K562 (cell line): ENCODE measurements around the gene MRPL4. TPM values are rescaled to one million over a fixed set of nuclear protein-coding genes. Genes with fewer than 3 reads are reported as not detected.
A peak's percentile ranks its signal among the peaks of the same experiment; 100 is the strongest.

Experiments
- BMI1 ChIP-seq: fragments of 150-350 bp; IDR thresholded peaks from 2 replicates; pipeline ENCODE4 v1.6.1; 2014; ENCODE audit warnings: low read length
- FUS ChIP-seq: fragments of 200-400 bp; formaldehyde crosslinking; optimal IDR thresholded peaks from 2 replicates; pipeline ENCODE3; 2017; ENCODE audit warnings: low read depth, low read length
- GABPB1 ChIP-seq: sonication (generic); formaldehyde crosslinking; IDR thresholded peaks from 2 replicates; pipeline ENCODE4 v1.8.0; 2022; ENCODE audit warnings: mild to moderate bottlenecking, missing genetic modification reagents
- HDAC1 ChIP-seq, 2 experiments: fragments of 450-650 bp; IDR thresholded peaks; 2 replicates each; pipeline ENCODE4 v1.6.1; 2016 to 2017; ENCODE audit warnings: inconsistent platforms in 1 of 2, mild to moderate bottlenecking in 1 of 2, moderate library complexity in 1 of 2
- HNRNPK ChIP-seq: fragments of 200-400 bp; formaldehyde crosslinking; IDR thresholded peaks from one replicate; pipeline ENCODE4 v1.6.1; 2018; ENCODE audit warnings: mild to moderate bottlenecking, low read depth, low read length; ENCODE audit not compliant: poor library complexity, severe bottlenecking
- HNRNPL ChIP-seq: fragments of 200-400 bp; formaldehyde crosslinking; IDR thresholded peaks from 2 replicates; pipeline ENCODE4 v1.6.1; 2017; ENCODE audit warnings: low read depth, mild to moderate bottlenecking, low read length
- KAT8 ChIP-seq: fragments of 450-650 bp; IDR thresholded peaks from 2 replicates; pipeline ENCODE4 v1.6.1; 2016; ENCODE audit warnings: low read depth, mild to moderate bottlenecking
- NCOA6 ChIP-seq: fragments of 450-650 bp; IDR thresholded peaks from 2 replicates; pipeline ENCODE4 v1.6.1; 2017; ENCODE audit warnings: mild to moderate bottlenecking
- RBM25 ChIP-seq: fragments of 200-400 bp; formaldehyde crosslinking; IDR thresholded peaks from 2 replicates; pipeline ENCODE4 v1.6.1; 2018; ENCODE audit warnings: low read length, low read depth, moderate library complexity; ENCODE audit not compliant: severe bottlenecking
- TARDBP ChIP-seq: fragments of 450-650 bp; IDR thresholded peaks from 2 replicates; pipeline ENCODE4 v1.6.1; 2016
- ZBED1 ChIP-seq: IDR thresholded peaks from 2 replicates; pipeline ENCODE4 v1.6.1; 2014
- ZBTB9 ChIP-seq: fragments of 450-650 bp; formaldehyde crosslinking; IDR thresholded peaks from 2 replicates; pipeline ENCODE4 v1.4.0; 2020; ENCODE audit warnings: mild to moderate bottlenecking, moderate library complexity
- ZHX1 ChIP-seq: fragments of 150-350 bp; conservative IDR thresholded peaks from 2 replicates; pipeline ENCODE4 v1.6.1; 2014; ENCODE audit warnings: low read length
- ZKSCAN3 ChIP-seq: fragments of 250-450 bp; sonication (Bioruptor Pico); IDR thresholded peaks from 2 replicates; pipeline ENCODE4 v1.4.0; 2020
- ZNF76 ChIP-seq: fragments of 250-450 bp; sonication (Bioruptor Pico); IDR thresholded peaks from 2 replicates; pipeline ENCODE4 v1.4.0; 2020; ENCODE audit warnings: mild to moderate bottlenecking, moderate library complexity, borderline replicate concordance
- polyA plus RNA-seq, 8 experiments: library from polyadenylated mRNA; depleted of rRNA in 4 of 8; stranded (reverse) in 5 of 8; unstranded in 3 of 8; fragments of >200 nt; fragmentation: Nextera tagmentation in 2 of 8; fragmentation: Illumina TruSeq in 1 of 8; extraction: Ambion mirVana in 2 of 8; extraction: Trizol in 1 of 8; gene quantifications; 2 replicates each; pipeline versions ENCODE4 v1.2.1 to v1.2.3, GENCODE V29; 2011 to 2014; ENCODE audit warnings: inconsistent platforms in 1 of 8, missing spikeins in 1 of 8
- total RNA-seq, 7 experiments: library from RNA; depleted of rRNA in 6 of 7; stranded (reverse); fragments of >200 nt in 6 of 7; fragmentation: Illumina TruSeq in 2 of 7; extraction: Trizol in 2 of 7; gene quantifications; 2 replicates each; pipeline versions ENCODE4 v1.2.1 to v1.2.3, GENCODE V29; 2011 to 2021; ENCODE audit warnings: low replicate concordance in 1 of 7
- TF ChIP-seq, protein P1 (sequence below): sonication (generic); formaldehyde crosslinking; IDR thresholded peaks from 2 replicates; pipeline ENCODE4 v1.8.0; 2023; ENCODE audit warnings: missing genetic modification reagents, mild to moderate bottlenecking, borderline replicate concordance
- TF ChIP-seq, protein P2 (sequence below): fragments of 450-650 bp; formaldehyde crosslinking; IDR thresholded peaks from 2 replicates; pipeline ENCODE4 v1.4.0; 2022; ENCODE audit warnings: missing genetic modification characterization

The MRPL4 gene
- total and polyA plus RNA-seq, 9 of the 15 experiments (the other 6 are each of a cell fraction or from before 2014, with no cell fraction given) = 1.4 to 239 (median 64.9) TPM

- TF ChIP-seq ZBTB9 (peak; percentile 76; the same call in 1 of the 2 replicates), FUS (no peak), NCOA6 (peak; percentile 82), HDAC1 (IDR thresholded peaks at IDR 0.05) (peak in 1 of 2 experiments; percentile 5; a peak in 1 of 4 replicates), HNRNPL (no peak), ZHX1 (no peak), ZKSCAN3 (CRISPR knock-in tag) (no peak), BMI1 (no peak), ZBED1 (peak; percentile 31; the same call in 1 of the 2 replicates), GABPB1 (CRISPR knock-in tag) (no peak; the same call in 1 of the 2 replicates), KAT8 (no peak), HNRNPK (no peak), RBM25 (no peak), ZNF76 (no peak), TARDBP (0 out of 2 replicates have a peak, but pooled peaks have one; percentile 67)
- TF ChIP-seq, protein P1, sequence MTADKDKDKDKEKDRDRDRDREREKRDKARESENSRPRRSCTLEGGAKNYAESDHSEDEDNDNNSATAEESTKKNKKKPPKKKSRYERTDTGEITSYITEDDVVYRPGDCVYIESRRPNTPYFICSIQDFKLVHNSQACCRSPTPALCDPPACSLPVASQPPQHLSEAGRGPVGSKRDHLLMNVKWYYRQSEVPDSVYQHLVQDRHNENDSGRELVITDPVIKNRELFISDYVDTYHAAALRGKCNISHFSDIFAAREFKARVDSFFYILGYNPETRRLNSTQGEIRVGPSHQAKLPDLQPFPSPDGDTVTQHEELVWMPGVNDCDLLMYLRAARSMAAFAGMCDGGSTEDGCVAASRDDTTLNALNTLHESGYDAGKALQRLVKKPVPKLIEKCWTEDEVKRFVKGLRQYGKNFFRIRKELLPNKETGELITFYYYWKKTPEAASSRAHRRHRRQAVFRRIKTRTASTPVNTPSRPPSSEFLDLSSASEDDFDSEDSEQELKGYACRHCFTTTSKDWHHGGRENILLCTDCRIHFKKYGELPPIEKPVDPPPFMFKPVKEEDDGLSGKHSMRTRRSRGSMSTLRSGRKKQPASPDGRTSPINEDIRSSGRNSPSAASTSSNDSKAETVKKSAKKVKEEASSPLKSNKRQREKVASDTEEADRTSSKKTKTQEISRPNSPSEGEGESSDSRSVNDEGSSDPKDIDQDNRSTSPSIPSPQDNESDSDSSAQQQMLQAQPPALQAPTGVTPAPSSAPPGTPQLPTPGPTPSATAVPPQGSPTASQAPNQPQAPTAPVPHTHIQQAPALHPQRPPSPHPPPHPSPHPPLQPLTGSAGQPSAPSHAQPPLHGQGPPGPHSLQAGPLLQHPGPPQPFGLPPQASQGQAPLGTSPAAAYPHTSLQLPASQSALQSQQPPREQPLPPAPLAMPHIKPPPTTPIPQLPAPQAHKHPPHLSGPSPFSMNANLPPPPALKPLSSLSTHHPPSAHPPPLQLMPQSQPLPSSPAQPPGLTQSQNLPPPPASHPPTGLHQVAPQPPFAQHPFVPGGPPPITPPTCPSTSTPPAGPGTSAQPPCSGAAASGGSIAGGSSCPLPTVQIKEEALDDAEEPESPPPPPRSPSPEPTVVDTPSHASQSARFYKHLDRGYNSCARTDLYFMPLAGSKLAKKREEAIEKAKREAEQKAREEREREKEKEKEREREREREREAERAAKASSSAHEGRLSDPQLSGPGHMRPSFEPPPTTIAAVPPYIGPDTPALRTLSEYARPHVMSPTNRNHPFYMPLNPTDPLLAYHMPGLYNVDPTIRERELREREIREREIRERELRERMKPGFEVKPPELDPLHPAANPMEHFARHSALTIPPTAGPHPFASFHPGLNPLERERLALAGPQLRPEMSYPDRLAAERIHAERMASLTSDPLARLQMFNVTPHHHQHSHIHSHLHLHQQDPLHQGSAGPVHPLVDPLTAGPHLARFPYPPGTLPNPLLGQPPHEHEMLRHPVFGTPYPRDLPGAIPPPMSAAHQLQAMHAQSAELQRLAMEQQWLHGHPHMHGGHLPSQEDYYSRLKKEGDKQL (CRISPR knock-in tag) = no peak
- TF ChIP-seq, protein P2, sequence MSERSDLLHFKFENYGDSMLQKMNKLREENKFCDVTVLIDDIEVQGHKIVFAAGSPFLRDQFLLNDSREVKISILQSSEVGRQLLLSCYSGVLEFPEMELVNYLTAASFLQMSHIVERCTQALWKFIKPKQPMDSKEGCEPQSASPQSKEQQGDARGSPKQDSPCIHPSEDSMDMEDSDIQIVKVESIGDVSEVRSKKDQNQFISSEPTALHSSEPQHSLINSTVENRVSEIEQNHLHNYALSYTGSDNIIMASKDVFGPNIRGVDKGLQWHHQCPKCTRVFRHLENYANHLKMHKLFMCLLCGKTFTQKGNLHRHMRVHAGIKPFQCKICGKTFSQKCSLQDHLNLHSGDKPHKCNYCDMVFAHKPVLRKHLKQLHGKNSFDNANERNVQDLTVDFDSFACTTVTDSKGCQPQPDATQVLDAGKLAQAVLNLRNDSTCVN (CRISPR knock-in tag) = no peak
These were observed 35.1 kb downstream of the MRPL4 start, which contains the start of gene ICAM4 (continued) for GRCh38 chr19:10286803-10287737.
